GM10248 (cell line): ENCODE data around the gene ANK3.

Source experiments
- CTCF ChIA-PET: fragments of 300-600 bp; sonication (Branson Sonifier 250); formaldehyde crosslinking; extraction: SDS; loops from one replicate; lab custom pipeline; 2021; ENCODE audit warnings: antibody characterized with exemption; lab: Yijun Ruan, JAX
- POLR2A ChIA-PET: fragments of 350-650 bp; sonication (Branson Sonifier 250); formaldehyde crosslinking; extraction: SDS; loops from one replicate; lab custom pipeline; 2020; ENCODE audit warnings: antibody characterized with exemption; lab: Yijun Ruan, JAX
- DNase-seq: peaks from one replicate; pipeline ENCODE4 v3.0.0; 2012; ENCODE audit errors: extremely low spot score
- CTCF ChIP-seq: IDR thresholded peaks from 2 replicates; pipeline ENCODE4 v1.5.1; 2012; ENCODE audit warnings: mild to moderate bottlenecking, low read depth; ENCODE audit errors: extremely low read depth, missing control alignments, control extremely low read depth

The ANK3 gene

GRCh38 chr10:60258429-60258797, 131.3 kb downstream of the ANK3 start:
- ChIA-PET POLR2A (no interaction called here), CTCF (interaction anchor here (0.8 to 1.8 kb wide), 4 partner anchors 12 to 175 kb away, joined by 3 to 4 read pairs (median 3); no protein-coding TSS in a partner anchor)
- TF ChIP-seq CTCF = no peak
- no peak for DNase-seq

GRCh38 chr10:60257767-60258428, 131.8 kb downstream of the ANK3 start:
- TF ChIP-seq CTCF = no peak
- ChIA-PET POLR2A (no interaction called here), CTCF (interaction anchor here (0.8 to 1.8 kb wide), 4 partner anchors 12 to 176 kb away, joined by 3 to 4 read pairs (median 3); no protein-coding TSS in a partner anchor)
- DNase-seq = no peak

GRCh38 chr10:60254776-60255175, 134.9 kb downstream of the ANK3 start:
- TF ChIP-seq CTCF = no peak
- ChIA-PET POLR2A (no interaction called here), CTCF (no interaction called here)
- DNase-seq = no peak

- TF ChIP-seq CTCF = no peak
- POLR2A ChIA-PET = no interaction called here
- CTCF ChIA-PET = no interaction called here
- no peak for DNase-seq
Observed at GRCh38 chr10:60253484-60253883, 136.2 kb downstream of the ANK3 start.

GRCh38 chr10:60252688-60253087, 137.0 kb downstream of the ANK3 start:
- CTCF ChIA-PET = no interaction called here
- POLR2A ChIA-PET = no interaction called here
- no peak for DNase-seq
- TF ChIP-seq CTCF = no peak

- TF ChIP-seq CTCF = no peak
- DNase-seq = no peak
- ChIA-PET CTCF (no interaction called here), POLR2A (no interaction called here)
Observed at GRCh38 chr10:60246382-60246781, 143.3 kb downstream of the ANK3 start.
